HG02870 (cell line): ENCODE measurements around the gene BCR.

Source experiments
- ATAC-seq: cut with Tn5 transposase; IDR thresholded peaks from one replicate; pipeline ENCODE4 v1.9.1; 2021; ENCODE audit warnings: mild to moderate bottlenecking, moderate library complexity; ENCODE audit not compliant: unreplicated experiment

Gene BCR

DNA sequence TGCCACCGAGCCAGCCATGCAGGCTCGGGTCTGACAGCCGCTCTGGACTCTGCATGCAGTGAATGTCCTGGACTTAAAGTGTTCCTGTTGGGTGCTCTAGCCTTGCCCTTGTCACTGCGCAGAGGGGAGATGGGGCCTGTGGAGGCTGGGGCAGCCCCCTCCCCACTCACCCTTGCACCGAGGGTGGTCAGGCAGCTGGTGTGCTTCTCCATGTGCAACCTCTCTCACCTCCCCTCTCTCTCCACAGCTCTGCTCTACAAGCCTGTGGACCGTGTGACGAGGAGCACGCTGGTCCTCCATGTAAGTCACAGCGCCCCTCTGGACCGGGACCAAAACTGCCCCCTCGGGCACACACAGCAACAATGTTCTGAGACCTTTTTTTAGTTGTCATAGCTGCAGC is 92.5 kb downstream of the BCR start:
- no peak for ATAC-seq

DNA sequence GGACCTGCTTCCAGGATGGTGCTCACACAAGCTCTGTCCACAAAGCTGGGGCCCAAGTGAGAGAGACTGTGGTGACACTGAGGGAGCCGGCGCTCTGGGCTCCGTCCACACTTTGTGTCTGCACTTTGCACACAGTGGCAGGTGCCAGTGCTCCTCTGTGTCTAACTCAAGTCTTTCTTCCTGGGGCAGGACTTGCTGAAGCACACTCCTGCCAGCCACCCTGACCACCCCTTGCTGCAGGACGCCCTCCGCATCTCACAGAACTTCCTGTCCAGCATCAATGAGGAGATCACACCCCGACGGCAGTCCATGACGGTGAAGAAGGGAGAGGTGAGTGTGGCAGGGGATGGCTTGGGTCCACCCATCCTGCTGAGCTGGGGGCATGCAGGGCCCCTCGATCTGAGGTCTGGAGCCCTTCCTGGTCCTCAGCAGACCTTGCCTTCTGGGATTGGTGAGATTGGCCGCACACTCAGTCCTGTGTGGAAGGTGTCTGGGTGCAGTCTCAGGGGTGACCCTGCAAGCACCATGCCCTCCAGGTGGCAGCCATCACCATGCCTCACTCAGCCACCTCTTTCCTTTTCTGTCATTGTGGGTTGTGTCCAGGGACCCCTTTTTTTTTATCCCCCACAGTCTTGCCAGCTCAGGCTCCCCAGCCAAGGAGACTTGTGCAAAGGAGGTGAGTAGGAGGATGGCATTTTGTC is 93.3 kb downstream of the BCR start:
- no peak for ATAC-seq

DNA sequence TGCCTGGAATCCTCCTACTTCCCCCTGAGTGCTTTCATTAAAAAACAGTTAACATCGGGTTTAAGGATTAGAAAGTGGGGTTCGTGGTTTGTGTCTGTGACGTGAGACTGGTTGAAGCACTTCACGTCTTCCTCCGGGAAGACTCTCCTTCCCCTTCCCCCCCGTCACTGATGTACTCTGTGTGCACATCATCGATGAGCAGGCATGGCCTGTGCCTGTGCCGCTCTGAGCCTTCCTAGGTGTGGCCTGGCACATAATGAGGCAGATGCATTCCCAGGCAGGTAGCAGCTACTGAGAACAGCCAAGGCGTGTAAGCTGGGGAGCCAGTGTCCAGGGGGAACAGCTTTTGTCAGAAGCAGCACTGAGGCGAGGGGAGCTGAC is 93.8 kb downstream of the BCR start:
- ATAC-seq = no peak

DNA sequence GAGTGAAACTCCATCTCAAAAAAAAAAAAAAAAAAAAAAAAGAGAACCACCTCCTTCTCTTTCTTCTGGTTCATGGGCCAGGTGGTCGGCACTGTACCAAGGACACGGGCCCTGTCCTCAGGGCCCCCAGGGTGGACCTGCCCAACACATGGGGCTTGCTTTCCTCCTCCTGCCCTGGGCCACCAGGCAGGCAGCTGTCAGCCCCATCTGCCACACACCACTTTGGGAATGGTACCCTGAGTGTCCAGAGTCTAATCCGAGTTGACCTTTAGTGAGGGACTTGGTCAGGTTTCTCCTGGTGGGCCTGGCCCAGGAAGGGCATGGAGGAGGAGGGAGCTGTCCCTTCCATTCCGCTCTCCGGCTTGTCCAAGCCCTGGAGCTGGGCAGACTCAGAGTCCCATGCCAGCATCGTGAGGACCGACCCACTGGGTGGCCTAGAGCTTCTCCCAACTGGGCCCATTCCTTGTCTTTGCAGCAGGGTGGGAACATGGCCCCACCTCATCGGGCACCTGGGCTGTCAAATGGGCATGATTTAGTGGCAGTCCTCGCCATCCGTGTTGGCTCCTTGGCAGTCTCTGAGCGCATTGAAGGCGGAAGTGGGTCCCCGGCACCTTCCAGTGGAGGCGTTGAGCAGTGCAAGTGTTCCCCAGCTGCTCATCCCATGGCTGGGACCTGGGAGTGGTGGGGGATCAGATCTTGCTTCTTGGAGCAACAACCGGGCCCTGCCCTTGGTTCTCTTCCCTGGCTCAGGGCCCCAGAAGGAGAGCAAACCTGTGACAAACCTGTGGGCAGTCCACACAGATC is 94.8 kb downstream of the BCR start:
- ATAC-seq = no peak

DNA sequence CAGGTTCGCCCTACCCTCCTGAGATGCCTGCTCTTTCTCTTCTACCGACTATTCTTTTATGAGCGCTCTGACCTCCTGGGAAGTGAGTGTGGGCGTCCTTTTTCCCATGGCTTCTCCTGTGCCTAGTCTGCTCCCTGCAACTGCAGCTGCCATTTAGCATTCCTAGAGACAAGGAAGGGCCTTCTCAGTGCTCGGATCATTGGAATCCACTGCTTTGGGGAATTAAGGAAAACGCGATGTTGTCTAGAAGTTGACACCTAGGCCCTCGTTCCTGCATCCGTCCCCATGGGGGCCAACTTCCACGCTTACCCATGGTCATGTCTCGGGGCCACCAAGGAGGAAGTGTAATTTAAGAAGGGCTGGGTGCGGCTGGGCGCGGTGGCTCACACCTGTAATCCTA is 95.4 kb downstream of the BCR start:
- ATAC-seq = no peak

DNA sequence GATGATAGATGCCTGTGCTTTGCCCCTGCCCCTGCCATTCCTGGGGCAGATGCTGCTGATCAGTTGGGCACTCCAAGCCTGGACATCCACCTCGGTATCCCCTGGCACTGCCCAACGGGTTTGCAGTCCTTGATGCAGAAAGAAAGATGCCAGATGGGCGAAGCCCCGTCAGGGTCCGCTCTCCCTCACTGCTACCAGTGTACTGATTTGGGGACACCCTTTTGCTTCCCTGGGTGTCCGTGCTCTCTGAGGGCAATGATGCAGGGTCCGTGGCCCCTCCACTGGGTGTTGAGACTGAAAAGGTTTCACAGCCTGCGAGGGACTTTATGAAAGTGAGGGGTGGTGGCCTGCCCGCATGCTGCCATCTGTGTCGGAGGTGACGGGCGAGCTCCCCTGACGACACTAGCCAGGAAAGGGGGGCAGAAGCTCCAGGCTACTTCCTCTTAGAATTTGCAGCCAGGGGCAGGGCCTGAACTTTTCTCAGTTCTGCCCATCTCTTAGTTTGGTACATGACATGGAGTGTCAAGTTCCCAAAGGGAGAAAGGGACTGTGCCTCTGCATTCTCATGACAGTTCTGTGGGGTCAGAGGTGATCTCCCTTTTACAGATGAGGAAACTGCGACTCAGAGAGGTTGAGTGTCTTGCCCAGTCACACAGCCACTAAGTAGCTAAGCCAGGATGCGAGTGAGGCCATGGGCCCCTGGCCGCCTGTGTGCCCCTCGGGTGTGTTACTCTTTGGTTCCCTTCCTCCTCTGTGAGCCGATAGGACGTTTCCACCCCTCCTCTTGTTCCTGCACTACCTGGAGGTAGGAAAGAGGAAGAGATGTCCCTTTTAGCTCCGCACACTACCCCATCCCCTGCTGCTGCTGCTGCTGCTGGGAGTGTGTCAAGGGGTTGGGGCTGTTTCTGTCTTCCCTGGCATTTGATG is 96.6 kb downstream of the BCR start:
- no peak for ATAC-seq

DNA sequence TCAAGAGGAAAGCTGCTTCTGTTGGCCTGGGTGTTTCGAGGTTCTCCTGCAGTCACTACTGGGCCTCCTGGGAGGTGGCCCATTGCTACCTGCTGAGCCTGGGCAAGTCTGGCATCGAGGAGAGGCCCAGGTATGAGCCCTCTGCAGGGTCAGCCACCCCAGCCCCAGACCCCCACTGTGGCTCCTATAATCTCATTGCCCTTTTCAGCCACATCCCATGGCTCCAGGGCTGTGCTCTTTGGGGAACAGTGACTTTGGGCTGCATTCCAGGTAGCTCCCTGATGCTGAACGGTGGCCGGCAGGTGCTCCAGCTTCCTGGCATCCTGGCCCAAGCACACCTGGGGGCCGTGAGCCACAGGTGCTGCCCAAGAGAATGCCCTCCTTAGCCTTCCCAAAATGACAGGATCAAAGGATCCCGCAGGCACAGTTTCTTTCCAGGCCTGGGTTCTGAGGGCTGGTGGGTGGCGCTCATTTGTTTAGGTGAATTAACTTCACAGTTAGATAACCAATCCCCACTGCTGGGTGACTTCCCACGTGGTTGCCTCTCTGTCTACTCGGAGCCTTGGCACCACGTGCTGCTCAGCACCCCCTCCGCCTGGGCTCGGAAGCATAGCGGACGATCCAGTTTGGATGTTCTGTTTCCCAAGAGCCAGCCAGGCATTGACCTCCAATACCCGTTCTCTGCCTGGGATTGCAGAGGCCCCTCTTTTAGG is 97.4 kb downstream of the BCR start:
- ATAC-seq = no peak

DNA sequence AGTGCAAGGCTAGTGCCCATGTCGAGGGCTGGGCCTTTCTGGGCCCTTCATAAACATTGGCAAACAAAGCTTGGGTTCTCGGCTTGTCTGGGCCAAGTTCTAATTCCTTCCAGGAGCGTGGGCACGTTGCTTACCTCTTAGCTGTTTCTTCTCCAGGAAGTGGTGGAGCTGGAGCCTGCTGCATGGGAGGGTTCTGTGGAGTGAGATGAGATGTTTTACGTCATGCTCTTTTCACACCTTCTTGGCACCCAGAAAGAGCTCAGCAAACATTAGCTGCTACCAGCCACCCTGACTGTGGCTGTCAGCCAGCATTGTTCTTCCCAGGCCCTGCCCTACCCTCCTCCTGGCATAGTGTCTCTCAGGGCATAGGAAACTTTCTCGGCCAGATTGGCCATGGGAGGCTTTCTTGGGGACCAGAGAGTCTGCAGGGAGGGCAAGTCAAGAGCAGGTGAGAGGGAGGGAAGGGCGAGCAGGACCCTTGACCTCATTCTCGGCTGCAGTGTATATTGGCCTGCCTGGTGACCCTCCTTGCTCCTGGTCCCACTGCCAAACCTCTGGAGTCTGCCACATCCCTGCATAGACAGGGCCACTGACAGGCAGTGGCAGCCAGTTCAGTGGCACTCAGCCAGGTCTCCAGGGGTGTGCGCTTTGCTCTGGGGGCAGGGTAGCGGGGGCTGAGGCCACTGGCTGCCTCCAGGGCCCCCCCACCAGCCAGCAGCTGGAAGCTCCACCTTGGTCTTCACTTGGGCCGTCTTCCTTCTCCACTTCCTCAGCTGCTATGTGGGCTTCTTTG is 98.8 kb downstream of the BCR start:
- no peak for ATAC-seq

DNA sequence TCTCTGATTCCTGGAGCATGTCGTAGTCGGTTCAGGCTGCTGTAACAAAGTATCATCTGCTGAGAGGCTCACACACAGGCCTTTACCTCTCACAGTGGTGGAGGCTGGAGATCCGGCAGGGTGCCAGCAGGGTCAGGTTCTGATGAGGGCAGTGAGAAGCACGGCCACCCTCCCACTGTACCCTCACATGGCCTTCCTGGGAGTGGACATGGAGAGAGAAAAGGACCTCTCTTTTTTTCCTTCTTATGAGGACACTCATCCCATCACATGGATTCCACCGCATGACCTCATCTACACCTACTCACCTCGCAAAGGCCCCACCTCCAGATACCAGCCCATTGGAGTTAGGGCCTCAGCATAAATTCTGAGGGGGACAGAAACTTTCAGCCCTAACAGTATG is 99.5 kb downstream of the BCR start:
- ATAC-seq = no peak

DNA sequence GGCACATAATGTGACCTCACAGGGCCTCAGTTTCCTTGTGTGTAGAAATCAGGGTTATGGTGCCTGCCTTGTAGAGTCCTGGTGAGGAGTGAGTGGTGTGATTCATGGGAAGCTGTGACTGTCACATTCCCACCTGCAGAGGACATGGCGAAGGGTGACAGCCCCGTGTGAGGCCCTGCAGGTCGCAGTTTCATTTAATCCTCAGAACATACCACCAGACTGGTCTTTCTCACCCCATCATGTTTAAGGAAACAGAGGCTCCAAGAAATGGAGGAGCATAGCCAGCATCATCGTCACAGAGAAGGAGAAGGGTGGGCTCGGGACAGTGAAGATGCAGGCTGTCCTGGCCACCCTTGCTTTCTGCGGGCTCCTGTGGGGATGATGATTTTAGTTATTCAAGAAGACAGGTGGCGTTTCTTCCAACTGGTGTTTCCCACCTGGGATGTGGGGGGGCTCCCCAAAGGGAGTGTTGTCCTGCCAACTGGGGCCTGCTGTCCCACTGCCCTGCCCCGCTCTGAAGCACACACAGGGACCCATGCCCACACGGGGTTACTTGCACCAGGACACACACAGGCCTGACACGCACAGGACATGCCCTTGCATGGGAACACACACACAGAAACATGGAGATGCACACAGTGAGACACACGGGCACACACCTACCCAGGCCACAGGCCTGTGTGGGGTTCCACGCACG is 100.2 kb downstream of the BCR start:
- ATAC-seq = no peak

DNA sequence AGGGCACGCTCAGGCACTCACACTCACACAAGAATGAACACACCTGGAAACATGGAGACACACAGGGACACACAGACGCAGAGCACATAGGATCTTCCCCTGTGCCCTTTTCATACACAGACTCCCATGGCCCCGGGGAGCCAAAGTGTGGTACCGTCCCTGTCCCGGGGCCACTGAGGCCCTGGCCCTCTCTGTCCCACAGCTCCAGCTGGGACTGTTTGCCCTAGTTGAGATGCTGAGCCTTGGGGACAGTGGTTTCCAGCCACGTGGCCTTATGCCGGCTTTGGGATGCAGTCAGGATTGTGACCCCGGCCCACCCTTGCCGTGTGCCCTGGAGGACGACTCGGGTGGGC is 100.7 kb downstream of the BCR start:
- ATAC-seq = no peak

DNA sequence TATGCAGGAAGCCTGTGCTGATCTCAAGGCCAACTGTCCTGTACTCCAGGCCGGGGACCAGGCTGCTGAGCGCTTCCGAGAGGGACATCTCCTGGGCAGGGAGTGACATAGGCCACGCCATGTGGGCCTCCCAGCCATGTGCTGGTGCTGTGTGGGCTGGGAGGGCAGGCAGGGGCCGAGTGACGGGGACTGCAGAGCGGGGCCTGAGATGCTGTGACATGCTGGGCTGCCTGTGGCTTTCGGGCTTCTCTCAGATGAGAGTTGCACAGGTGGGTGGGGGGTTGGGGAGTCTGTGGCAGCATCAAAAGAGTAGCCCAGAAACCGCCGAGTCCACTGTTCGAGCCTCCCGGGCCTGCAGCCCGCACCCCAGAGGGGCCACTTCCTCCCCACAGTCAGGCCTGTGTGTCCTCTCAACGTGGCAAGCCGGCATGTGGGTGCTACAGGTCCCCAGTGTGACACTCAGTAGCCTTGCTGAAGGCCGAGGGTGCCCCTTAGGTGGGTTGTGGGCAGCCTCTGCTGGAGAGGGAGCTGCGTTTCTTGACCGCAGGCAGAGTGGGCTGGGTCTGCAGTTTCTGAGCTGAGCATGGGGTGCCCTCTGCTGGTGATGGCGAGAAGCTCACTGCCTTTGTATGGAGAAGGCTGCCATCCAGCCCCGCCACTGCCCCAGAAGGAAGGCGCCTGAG is 101.2 kb downstream of the BCR start:
- no peak for ATAC-seq

DNA sequence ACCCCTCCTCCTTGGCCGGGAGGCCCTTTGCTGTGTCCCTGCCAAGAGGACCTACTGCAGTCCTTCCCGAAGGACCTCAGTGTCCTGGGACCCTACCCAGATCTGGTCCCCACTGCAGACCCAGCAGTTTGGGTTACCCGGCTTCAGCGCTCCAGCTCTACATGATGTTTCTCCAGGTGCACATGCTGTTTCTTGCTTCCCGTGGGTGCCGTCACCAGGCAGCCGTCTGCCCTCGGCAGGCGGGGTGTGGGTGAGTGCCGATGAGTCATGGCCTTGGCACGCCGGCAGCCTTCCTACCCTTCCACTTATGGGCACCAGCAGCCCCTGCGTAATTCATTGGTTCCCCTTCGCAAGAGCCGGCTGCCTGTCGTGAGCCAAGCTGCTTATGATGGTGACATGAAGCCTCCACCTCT is 101.8 kb downstream of the BCR start:
- no peak for ATAC-seq

DNA sequence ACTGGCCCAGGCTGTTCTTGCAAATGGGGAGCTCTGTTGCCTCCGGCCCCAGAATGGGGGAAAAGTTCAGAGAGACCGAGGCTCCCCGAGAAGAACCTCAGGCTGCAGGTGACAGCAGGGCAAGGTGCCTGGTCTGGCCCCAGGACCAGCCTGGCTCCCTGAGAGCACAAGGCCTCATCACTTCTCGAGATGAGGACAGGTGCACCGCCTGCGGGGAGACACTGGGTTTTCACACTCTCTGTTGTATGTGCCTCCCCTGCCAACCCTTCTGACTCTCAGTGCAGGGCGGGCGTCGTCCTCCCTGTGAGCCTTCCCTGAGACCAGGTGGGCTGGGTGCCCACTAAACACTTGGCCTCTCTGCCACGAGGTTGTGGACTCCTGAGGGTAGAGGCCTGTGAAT is 102.2 kb downstream of the BCR start:
- ATAC-seq = no peak

DNA sequence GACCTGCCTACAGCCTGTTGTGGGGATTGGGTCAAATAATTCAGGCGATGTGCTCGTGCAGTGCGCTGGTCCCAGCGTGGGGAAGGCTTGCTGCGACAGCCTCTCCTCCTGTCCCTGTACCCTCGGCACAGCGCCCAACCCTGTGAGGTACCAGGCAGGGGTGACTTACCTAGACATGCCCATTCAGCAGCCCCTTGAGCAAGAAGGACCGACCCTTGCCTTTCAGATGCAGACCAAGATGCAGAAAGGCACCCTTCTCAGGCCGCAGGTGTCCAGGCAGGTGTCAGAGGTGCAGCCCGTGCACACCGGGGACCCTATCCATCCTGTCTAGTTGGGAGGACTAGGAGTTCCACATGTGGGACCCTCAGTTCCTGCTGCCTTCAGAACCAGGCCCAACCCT is 102.7 kb downstream of the BCR start:
- no peak for ATAC-seq

DNA sequence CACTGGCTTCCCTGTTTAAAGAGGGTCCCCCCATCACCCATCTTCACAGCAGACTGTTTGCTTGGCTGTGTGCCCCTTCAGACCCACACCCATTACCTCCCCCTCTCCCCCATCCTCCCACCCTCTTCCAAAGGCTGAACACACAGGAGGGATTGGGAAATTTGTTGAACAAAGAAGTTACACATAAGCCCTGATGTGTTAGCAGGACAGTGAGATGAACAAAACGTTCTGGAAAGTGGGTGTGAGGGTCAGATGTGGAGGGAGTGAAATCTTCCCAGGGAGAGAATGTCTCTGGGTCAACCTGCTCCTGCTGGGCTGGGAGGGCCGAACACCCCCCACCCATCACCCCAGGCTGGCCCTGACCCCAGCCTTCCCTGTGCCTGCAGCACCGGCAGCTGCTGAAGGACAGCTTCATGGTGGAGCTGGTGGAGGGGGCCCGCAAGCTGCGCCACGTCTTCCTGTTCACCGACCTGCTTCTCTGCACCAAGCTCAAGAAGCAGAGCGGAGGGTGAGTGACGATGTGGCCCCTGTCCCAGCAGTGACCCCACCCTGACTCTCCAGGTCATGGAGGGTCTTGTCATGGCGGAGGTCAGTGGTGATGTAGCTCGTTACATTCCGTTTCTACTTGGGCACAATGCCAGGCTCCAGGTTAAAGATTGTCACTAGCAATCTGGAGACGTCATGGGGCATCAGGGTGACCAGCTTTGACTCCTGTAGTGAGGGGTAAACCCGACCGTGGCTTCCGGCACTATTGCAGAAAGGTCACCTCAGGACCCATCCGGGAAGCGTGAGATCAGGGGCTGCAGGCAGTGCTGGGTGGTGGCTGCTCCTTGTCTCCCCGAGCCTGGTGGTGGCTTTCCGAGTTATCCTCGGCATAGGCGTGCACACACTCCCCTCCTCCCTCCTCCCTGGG is 103.5 kb downstream of the BCR start:
- ATAC-seq = no peak

DNA sequence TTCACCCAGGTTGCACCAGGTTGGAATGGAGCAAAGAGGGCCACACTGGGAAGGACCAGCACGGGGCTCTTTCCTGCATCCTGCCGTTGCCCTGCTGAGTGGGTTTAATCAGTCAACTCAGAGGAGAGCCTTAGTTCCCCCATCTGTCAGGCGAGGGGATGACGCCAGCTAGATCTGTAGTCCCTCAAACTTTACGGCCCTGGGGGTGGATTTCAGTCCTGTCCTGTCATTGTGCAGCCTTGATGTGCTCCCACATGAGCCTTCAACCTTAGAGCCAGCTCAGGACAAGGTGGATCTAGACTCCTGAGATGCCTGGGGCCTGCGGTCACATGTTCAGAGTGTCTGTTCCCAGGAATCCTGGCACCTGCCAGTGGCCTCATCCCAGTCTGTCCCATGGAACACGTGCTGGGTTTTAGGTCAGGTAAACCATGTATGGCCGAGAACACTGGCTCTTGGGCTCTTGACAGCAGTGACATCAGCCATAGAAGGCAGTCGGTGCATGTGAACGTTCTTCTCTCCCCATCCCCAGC is 104.3 kb downstream of the BCR start:
- no peak for ATAC-seq

DNA sequence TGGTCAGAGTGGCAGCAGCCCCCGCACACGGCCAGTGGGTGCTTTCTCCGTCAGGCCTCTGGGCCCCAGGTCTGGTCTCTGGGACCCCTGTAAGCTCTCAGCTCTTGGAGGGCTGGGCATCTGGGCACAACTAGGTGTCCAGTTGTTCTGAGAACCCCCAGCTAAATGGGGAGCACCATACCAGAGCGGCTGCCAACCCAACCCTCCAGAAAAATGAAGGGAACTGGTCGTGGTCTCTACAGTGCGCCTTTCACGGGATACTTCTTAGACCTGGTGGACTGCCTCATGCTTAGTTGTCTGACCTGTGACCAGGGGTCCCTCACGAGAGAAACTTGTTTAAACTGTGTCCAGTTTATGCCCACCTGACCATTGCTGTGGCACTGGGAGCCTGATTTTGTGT is 104.9 kb downstream of the BCR start:
- ATAC-seq = no peak
